Mucosa of stomach (tissue), 1 donor: ENCODE measurements around the gene SLC39A12.

Experiments used
- H3K27me3 ChIP-seq: one replicate; pipeline ENCODE4 v1.7.0; 2013; ENCODE audit warnings: mild to moderate bottlenecking, low read length; ENCODE audit not compliant: control insufficient read depth, insufficient read depth
- H3K36me3 ChIP-seq: one replicate; pipeline ENCODE4 v1.7.0; 2013; ENCODE audit warnings: low read length; ENCODE audit not compliant: control insufficient read depth, insufficient read depth
- H3K4me1 ChIP-seq: one replicate; pipeline ENCODE4 v1.7.0; 2013; ENCODE audit warnings: mild to moderate bottlenecking, low read length; ENCODE audit not compliant: control insufficient read depth, insufficient read depth
- H3K4me3 ChIP-seq: one replicate; pipeline ENCODE4 v1.7.0; 2013; ENCODE audit warnings: low read length
- H3K9ac ChIP-seq: one replicate; pipeline ENCODE4 v1.7.0; 2013; ENCODE audit warnings: mild to moderate bottlenecking, low read length, moderate library complexity
- H3K9me3 ChIP-seq: one replicate; pipeline ENCODE4 v1.7.0; 2013; ENCODE audit warnings: mild to moderate bottlenecking, low read length, moderate library complexity; ENCODE audit not compliant: control insufficient read depth
- donor health status: Pancreatic carcinoma.

The SLC39A12 gene

DNA sequence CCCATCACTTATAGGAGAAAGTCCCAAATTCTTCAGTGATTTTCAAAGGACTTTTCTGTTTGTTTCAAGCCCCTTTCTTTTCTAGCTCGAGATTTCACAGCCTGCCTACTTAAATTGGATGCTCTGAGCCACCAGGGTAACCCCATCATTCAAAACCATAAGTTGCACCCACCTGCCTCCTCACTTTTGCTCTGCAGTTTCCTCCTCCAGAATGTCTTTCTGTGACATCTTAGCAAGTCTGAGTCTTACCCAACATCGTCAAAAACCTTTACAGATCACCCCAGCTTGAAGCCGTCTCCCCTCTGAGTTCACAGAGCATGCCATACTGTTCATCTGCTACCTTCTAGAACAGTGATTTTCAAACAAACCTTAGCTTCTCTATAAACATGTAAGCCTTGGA, 124.2 kb downstream of the SLC39A12 start:
- H3K9me3 ChIP-seq = no peaks in the 10 kb centered on the region
- H3K27me3 ChIP-seq = no peaks in the 10 kb centered on the region
- H3K9ac ChIP-seq = no peak overlapping the region
- H3K36me3 ChIP-seq = no peaks in the 10 kb centered on the region
- H3K4me1 ChIP-seq = no peaks in the 10 kb centered on the region
- H3K4me3 ChIP-seq = no peak overlapping the region

- Histone ChIP-seq H3K4me3 (no peak overlapping the region), H3K36me3 (no peaks in the 10 kb centered on the region), H3K4me1 (no peaks in the 10 kb centered on the region), H3K9ac (no peak overlapping the region), H3K9me3 (no peaks in the 10 kb centered on the region), H3K27me3 (no peaks in the 10 kb centered on the region)
These were observed 128.1 kb downstream of the SLC39A12 start for GRCh38 chr10:18079665-18080295.

DNA sequence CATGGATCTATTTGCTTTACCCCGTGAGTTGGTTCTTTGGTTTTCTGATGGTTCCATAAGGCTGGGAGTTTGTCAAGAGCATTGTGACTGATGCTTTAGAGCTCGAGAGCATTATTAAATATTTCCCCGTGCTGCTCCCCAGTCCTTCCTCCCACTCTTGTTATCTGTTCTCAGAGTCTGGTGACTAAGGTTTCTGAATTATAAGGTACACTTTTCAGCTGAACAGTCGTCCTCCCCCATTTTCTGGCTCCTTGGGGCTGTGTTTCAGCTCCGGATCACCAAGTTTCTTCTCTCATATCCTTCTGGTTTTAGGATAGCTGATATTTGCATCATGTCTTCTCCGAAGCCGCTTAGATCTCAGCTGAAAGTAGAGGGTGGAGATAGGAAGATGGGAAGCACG, 130.7 kb downstream of the SLC39A12 start:
- Histone ChIP-seq H3K4me3 (no peak overlapping the region), H3K9me3 (no peaks in the 10 kb centered on the region), H3K27me3 (no peaks in the 10 kb centered on the region), H3K36me3 (no peaks in the 10 kb centered on the region), H3K9ac (no peak overlapping the region), H3K4me1 (no peaks in the 10 kb centered on the region)

DNA sequence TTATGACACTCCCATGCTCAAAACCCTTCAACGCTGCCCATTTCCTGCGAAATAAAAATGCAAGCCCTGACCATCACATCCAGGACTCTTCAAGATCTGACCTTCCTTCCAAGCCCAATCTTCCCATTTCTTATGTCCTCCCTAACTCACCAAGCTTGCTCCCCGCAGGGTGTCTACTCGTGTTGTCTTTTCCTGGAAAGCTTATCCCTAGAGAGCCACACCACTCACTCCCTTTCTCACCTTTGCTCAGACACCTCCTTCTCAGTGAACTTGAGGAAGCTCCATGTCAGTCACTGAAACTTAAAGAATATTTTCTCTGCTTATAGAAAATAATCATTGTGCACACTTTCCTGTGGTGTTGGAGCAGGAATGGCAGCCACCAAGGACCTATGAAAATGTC, 134.1 kb downstream of the SLC39A12 start:
- no peak overlapping the region for H3K4me3 ChIP-seq
- no peaks in the 10 kb centered on the region for H3K4me1 ChIP-seq
- no peaks in the 10 kb centered on the region for H3K9me3 ChIP-seq
- H3K9ac ChIP-seq = no peak overlapping the region
- no peaks in the 10 kb centered on the region for H3K27me3 ChIP-seq
- no peaks in the 10 kb centered on the region for H3K36me3 ChIP-seq

DNA sequence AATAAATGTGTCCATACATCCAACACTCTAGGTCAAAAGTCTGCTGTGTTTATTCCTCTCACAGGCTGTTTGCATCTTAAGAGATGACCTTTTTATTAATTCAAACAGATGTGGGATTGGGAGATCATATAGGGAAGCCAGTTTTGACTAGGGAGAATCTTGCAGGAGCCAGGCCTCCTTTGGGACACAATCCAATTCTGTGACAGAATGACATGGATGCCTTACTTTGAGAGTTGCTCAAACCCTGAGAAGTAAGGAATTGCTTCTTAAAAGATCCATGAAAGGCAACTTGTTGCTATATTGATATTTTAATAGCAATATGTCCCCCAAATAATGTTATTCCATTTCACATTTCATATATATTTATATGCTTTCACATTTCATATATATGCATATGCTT, 135.0 kb downstream of the SLC39A12 start:
- no peaks in the 10 kb centered on the region for H3K36me3 ChIP-seq
- no peaks in the 10 kb centered on the region for H3K27me3 ChIP-seq
- no peaks in the 10 kb centered on the region for H3K4me1 ChIP-seq
- H3K4me3 ChIP-seq = no peak overlapping the region
- no peak overlapping the region for H3K9ac ChIP-seq
- no peaks in the 10 kb centered on the region for H3K9me3 ChIP-seq

- Histone ChIP-seq H3K9me3 (no peaks in the 10 kb centered on the region), H3K9ac (no peak overlapping the region), H3K27me3 (no peaks in the 10 kb centered on the region), H3K4me3 (no peak overlapping the region), H3K4me1 (no peaks in the 10 kb centered on the region), H3K36me3 (no peaks in the 10 kb centered on the region)
These were observed 135.6 kb downstream of the SLC39A12 start for GRCh38 chr10:18087355-18087754.
